Erythroblast (primary cell): ENCODE measurements around the gene APOO.

ENCODE experiments used
- GATA1 ChIP-seq: IDR thresholded peaks from 2 replicates; pipeline ENCODE4 v1.6.1; 2011; ENCODE audit warnings: low read depth, mild to moderate bottlenecking, control low read depth, low read length, moderate library complexity
- POLR2A ChIP-seq: IDR thresholded peaks from 2 replicates; pipeline ENCODE4 v1.6.1; 2011; ENCODE audit warnings: mild to moderate bottlenecking, low read length

- no peak for TF ChIP-seq POLR2A
- TF ChIP-seq GATA1, result no peak
These were observed 53.6 kb downstream of the APOO start for GRCh38 chrX:23854122-23854521.
